Measurements from ENCODE around the gene HDHD5.
"Not testable (repeated sequence)": the region's sequence is repeated elsewhere in the genome, so short reads cannot be mapped to it uniquely, and the experiment has no call there.

HDHD5 gene

GRCh38 chr22:17155941-17156340 lies 3.1 kb downstream of the HDHD5 start:
- DNase-seq (ENCODE audit: low read depth) = no peak

- DNase-seq (ENCODE audit: low read depth) = no peak
Observed at GRCh38 chr22:17152971-17153370, 6.1 kb downstream of the HDHD5 start.

- no peak for DNase-seq (ENCODE audit: low read depth)
Observed at GRCh38 chr22:17152340-17152739, 6.7 kb downstream of the HDHD5 start.

GRCh38 chr22:17149076-17149815 lies 9.8 kb downstream of the HDHD5 start:
- no peak for DNase-seq (ENCODE audit: low read depth)

- not testable (repeated sequence) for DNase-seq (ENCODE audit: low read depth)
Observed at GRCh38 chr22:17147458-17147857, 11.6 kb downstream of the HDHD5 start.

GRCh38 chr22:17145021-17145680 lies 13.9 kb downstream of the HDHD5 start:
- no peak for DNase-seq (ENCODE audit: low read depth)

GRCh38 chr22:17143826-17144225 lies 15.3 kb downstream of the HDHD5 start:
- DNase-seq (ENCODE audit: low read depth) = no peak

- no peak for DNase-seq (ENCODE audit: low read depth)
Observed at GRCh38 chr22:17143101-17143500, 16.0 kb downstream of the HDHD5 start.

GRCh38 chr22:17140826-17141766 lies 18.0 kb downstream of the HDHD5 start:
- no peak for DNase-seq (ENCODE audit: low read depth)

- DNase-seq (ENCODE audit: low read depth) = no peak
Observed at GRCh38 chr22:17140022-17140421, 19.1 kb downstream of the HDHD5 start.

- DNase-seq (ENCODE audit: low read depth) = no peak
Observed at GRCh38 chr22:17138513-17138912, 20.6 kb downstream of the HDHD5 start.

GRCh38 chr22:17137861-17138425 lies 21.1 kb downstream of the HDHD5 start:
- no peak for DNase-seq (ENCODE audit: low read depth)

GRCh38 chr22:17137170-17137569 lies 21.9 kb downstream of the HDHD5 start:
- DNase-seq (ENCODE audit: low read depth) = no peak

GRCh38 chr22:17135153-17135760 lies 23.8 kb downstream of the HDHD5 start:
- no peak for DNase-seq (ENCODE audit: low read depth)

GRCh38 chr22:17133137-17133536 lies 25.9 kb downstream of the HDHD5 start:
- DNase-seq (ENCODE audit: low read depth) = no peak

- DNase-seq (ENCODE audit: low read depth) = no peak
Observed at GRCh38 chr22:17132112-17132511, 27.0 kb downstream of the HDHD5 start.

GRCh38 chr22:17131686-17132085 lies 27.4 kb downstream of the HDHD5 start:
- DNase-seq (ENCODE audit: low read depth) = no peak

GRCh38 chr22:17130199-17130598 lies 28.9 kb downstream of the HDHD5 start:
- no peak for DNase-seq (ENCODE audit: low read depth)

GRCh38 chr22:17121233-17122195 lies 37.6 kb downstream of the HDHD5 start, which contains the start of gene TMEM121B:
TMEM121B (minus strand) TSS chr22:17121360; CDS start chr22:17121127, 233 bp downstream.
- DNase-seq (ENCODE audit: low read depth) = no peak

GRCh38 chr22:17120711-17121232 lies 38.3 kb downstream of the HDHD5 start:
- DNase-seq (ENCODE audit: low read depth) = no peak

Data from stimulated activated CD8-positive, alpha-beta memory T cell treated with anti-CD3 and anti-CD28 coated beads, Interleukin-7, amount 100 ng/mL, for 24 hours (primary cell).